ENCODE results near the gene FAM222A.
A peak's percentile ranks its signal among the peaks of the same experiment; 100 is the strongest.

The FAM222A gene

DNA sequence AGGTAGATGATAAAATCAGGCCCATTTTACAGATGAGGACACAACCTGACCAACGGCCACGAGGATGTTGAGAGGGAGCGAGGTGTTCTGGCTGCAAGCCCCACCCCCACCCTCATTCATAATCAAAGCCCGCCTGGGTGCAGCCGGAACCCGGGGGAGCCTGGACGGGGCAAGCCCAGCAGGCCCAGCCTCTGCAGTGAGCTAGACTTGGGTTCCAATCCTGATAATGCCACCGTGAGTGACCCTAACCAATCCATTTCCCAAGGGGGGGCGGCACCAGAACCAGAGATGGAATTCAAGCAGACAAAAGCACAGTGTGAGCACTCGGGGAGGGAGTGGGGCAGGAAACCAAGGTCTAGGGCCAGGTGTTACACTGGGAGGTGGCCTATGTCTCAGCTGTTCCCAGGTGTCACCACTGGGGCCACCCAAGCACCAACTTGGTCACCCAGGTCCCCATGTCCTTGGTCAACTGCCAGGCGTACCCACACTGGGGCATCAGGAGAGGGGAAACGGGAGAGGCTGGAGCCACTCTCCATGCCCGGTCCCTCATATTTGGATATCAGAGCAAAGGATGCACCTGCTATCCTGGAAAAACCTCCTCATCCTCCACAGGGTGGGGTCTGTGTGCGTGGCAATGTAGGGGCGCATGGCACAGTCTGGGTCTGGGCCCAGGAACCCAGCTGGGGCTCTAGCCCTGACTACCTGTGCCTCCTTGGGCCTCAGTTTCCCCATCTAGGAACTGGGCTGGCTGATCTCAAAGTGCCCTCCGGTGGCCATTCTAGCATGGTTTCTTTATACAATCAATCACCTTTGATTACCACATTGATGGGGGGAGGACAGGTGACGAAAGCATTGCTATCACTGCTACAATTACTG, 58.4 kb downstream of the FAM222A start:
- no peak for DNase-seq (ENCODE audit: low read depth in 2 of 2)

DNA sequence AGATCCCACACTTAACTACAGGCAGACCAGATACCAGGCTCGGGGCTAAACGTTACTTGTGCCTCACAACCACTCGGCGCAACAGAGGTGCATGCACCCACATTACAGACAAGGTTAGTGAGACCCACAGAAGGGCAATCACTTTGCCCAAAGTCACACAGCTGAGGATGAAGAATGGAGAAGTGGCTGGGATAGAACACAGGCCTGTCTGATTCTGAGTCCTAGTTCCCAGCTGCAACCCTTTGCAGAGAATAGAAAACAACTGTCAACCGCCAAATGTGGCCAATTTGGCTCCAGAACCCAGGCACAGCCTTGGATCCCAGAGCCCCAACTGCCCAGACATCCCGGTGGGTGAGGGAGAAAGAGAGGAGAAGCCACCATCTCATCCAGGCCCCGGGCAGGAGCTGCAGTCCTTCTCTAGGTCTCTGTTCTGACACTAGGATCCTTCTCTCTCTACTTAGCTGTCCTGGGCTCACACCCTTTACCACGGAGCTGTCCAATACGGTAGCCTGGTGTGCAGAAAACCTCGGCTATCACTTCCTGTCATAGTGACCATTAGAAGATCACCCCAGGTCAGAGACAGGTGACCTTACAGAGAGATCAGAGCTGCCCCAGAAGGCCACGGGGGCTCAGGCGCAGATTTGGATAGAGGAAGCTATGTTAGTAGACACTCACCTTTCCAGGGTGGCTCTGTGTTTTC, 59.1 kb downstream of the FAM222A start:
- DNase-seq (ENCODE audit: low read depth in 2 of 2): no peak

DNA sequence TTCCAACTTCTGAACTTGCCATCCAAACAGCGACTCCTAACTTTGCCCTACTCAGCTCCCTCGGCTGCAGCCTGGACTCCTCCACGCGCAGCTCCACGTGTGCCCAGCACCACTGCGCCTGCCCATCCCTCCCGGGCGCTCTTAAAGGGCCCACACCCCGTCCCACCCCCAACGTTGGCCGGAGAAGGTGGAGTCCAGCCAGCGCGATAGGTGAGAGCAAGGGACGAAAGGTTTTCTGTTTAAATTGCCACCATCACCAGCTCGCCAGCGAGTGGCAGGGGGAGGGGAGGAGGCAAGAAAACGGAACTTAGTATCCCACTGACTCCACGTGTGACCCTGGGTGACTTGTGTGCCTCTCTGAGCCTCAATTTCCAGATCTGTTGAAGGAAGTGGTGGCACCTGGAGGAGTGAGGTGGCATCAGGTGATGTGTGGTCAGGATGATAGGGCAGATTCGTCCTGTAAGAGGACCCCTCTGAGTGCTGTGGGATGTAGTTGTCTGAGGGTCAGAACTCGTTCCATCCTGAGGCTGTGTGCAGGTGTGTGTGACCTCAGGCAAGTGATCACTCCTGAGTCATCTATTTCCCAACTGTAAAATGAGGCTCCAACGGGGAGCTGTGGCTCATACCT, 59.9 kb downstream of the FAM222A start:
- DNase-seq (ENCODE audit: low read depth in 2 of 2): no peak

DNA sequence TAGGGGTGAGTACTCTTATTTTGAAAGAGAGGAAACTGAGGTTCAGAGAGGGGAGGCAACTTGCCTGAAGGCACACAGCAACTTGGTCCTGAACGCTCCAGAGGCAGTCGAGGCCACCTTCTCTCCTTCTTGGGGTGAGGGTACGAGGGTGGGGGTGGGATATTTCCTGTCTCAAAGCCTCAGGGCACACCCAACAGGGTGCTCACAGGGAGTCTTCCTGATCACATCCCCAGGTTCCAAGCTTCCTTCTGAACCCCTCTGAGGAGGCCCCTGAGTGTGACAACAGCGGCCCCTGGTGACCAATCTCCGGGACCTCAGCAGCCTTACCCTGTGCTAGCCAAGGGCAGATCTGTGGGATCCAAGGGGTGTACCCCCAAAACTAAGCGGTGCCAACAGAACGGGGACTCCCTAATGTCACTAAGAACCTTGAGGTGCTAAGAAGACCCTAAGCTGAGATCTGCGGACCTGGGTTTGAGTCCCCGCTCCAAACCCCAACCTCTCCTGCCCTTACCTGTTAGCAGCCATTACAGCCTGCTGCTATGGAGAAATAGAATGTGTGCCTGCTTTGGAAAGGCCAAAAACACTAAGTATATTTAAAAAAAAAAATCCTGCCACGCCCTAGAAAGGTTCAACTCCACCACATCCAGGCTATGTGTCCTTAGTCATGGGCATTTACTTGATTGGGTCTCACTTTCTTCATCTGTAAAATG, 61.7 kb downstream of the FAM222A start:
- DNase-seq (ENCODE audit: low read depth in 2 of 2): peak; percentile 64 to 72

DNA sequence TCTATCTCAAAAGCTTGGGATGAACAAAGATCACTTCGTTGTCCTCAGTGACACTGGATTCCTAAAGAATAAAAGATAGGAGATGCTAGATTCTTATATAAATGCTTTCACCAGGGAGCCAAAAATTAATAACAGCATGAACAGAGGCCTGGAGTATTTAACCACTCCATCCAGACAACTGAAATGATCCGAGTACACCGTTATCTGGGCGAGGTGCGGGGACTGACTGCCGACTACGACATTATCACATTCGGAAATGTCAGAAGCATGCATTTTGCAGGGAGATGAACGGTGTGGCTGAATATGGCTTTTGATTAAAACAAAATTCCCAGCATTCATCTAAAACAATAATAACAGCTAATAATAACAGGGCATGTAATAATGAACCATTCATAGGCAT, 63.0 kb downstream of the FAM222A start:
- DNase-seq (ENCODE audit: low read depth in 2 of 2): no peak

DNA sequence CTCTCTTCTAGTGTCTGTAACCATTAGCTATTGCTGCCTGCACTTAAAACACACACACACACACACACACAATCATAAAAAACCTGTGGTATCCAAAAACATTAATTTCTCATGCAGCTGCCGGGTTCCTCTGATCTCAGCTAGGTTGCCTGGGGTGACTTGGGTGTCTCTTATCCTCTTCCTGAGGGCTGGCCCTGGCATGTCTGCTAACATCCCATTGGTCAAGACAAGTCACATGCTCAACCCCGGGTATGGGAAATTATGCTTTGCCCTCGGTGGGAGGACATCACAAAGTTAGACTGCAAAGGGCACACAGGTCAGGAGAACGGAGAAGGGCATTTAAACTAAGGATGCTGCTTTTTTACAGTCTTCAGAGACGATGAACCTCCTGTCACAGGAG, 63.9 kb downstream of the FAM222A start:
- peak in 1 of 2 donors; percentile 15 for DNase-seq (ENCODE audit: low read depth in 2 of 2)

DNA sequence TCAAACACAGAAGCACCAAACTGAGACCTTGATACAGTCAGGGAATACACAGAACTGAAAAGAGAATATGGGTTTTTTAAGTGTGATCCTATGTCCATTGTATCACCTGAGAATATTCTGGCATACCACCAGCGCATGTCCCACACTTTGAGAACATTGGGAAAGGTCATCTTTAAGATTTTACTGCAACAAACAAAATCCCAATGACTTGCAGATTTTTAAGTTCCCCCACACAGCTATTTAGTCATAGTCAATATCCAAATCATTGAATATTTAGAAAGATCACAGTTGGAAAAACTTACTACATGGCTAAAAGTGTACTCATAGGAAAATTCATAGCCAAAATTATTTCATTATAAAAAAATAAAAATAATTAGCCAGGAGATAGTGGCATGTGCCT, 65.1 kb downstream of the FAM222A start:
- DNase-seq (ENCODE audit: low read depth in 2 of 2): no peak

DNA sequence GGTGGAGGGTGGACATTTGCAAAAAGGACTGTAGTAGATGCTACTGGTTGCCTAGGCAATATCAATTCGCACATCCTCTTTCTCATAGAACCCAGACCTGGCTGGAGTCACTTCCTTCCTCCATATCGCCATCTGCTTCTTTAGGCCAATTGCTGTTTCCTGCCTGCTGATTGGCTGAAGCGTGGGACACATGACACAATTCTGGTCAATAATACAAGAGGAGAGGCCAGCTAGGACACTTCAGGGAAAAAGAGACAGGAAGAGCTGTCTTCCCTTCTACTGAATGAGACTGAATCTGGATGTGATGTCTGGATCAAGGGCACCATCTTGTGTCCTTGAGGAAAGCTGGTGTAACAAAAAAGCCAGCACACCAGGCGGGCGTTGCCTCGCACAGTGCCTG, 65.8 kb downstream of the FAM222A start:
- no peak for DNase-seq (ENCODE audit: low read depth in 2 of 2)

DNA sequence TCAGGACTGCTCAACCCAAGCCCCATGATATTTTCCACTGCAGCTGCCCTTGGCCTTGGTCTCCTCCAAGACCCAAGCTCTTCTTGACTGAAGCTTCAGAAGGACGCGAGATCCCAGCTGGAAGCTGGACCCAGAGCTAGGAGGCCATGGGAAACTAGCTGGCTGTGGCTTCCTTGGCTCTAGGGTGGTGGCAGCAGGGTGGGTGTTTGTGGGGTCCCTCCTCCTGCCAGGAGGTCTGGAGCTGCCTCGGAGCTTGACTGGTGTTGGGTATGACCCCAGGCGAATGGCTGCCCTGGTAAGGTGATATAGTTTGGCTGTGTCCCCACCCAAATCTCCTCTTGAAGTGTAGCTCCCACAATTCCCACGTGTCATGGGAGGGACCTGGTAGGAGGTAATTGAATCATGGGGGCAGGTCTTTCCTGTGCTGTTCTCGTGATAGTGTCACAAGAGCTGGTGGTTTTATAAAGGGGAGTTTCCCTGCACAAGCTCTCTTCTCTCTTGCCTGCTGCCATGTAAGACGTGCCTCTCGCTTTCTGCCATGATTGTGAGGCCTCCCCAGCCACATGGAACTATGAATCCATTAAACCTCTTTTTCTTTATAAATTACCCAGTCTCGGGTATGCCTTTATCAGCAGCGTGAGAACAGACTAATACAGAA, 68.2 kb downstream of the FAM222A start:
- DNase-seq (ENCODE audit: low read depth in 2 of 2): no peak

DNA sequence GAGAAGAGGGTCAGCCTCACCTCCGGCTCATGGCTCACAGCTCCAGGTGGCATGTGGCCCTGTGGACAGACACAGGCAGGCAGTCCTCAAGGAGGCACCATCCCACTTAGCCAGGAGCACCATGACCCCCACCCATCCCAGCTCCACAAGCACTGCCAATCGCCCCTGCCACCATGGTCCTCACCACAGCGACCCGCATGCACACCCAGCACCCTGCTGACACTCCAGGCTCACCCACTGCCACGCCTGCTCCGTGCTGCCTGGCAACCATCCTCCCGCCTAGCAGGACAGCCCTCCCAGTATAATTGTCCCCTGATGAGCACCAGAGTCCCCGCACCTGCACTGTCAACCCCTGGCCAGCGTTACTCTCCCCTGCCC, 68.7 kb downstream of the FAM222A start:
- no peak for DNase-seq (ENCODE audit: low read depth in 2 of 2)

DNA sequence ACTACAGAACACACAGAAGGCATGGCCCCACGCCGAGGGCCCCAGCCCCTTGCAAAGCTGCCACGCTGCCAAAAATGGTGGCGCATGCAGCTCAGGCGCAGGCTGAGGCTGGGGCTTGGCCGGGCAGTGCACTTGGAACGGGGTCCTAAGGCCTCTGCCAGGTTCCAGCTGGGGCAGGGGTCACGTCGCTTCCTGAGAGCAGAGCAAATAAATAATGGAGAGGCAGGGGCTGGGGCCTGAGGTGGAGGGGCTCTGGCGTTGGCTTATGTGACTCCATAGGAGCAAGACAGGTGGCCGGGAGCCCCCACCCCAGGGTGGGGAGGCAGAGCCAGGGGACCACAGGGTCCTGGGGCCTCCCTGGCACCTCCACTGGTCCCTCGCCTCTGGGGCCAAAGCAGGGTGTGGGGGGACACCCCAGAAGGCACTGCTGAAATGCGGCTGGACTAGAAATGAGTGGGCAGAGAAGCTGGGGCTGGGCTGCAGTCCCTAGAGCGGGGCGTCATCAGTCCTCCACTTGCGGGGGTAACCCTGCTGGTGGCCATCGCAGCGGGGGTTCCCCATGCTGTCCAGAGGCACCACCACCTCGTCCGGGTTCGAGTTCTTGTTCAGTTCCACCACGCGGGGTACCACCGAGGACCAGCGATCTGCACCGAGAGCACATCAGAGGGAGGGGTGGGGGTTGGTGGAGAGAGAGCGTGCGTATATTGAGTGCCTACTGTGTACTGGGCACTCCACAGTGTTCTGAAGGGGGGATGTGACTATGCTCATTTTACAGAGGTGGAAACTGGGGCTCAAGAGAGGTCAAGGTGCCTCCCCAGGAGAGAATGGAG, 69.7 kb downstream of the FAM222A start:
- no peak for DNase-seq (ENCODE audit: low read depth in 2 of 2)

DNA sequence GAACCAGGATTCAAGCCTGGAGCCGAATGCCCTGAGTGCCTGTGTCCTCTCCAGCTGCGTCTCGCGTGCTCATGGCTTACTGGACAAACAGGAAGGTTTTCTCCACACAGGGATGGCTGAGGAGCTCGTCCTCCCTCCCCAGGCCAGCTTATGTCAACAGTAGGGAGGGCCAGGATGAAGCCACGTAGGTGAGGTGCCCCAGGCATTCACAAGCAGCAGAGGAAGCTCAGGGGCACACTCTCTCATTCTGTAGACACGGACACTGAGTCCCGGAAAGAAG, 70.3 kb downstream of the FAM222A start:
- no peak for DNase-seq (ENCODE audit: low read depth in 2 of 2)

DNA sequence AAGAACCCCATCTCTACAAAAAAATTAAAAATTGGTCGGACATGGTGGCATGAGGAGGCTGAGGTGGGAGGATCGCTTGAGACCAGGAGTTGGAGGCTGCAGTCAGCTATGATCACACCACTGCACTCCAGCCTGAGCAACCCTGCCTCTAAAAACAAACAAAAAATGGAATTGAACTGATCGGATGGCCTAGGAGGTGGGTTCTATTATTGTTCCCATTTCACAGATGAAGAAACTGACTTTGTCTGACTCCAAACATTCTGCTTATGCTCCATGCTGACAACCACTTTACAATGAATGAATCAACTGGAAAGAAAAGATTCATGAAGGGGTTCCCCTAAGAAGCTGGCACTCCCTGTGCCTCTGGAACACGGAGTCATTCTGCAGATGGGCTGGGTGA, 72.2 kb downstream of the FAM222A start:
- no peak for DNase-seq (ENCODE audit: low read depth in 2 of 2)

DNA sequence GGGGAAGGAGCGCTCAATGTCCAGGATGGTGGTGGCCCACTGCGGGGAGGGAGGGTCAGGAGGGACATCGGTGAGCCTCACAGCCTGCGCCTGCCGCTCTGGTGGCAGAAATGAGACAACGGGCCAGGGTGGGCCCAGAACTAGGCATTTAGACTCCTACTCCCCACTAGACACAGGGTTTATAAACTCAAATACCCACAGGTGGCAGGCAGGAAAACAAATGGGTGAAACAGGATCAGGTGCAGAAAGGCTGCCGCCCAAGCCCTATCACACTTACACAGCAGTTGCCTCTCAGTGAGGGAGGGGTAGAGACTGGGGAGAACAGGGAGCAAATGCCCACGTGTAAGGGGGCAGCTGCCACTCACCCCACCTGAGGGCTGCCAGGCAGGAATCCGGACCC, 73.2 kb downstream of the FAM222A start:
- no peak for DNase-seq (ENCODE audit: low read depth in 2 of 2)

DNA sequence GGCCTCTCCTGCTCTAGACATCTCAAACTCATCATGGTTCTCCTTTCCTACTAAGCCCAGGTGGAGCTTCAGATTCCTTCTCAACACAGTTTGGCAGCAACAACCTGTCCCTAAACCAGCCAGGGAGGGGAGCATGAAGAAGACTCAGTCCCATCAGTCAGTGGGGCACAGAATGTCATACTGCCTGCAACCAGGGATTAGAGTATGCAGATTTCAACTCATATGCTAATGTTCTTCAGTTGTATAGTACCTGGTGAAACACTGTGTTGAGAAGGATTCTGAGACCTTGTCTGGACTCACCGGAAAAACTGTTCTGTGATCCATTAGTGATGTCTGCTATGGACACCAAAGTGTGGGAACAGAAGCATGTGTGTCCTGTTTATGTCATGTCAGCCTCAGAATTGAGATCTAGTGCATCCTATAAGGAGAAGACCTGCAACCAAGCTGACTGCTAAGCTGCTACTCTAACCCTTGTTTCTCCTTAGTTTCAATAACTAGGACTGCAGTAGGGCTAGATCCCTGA, 76.0 kb downstream of the FAM222A start:
- no peak for DNase-seq (ENCODE audit: low read depth in 2 of 2)

DNA sequence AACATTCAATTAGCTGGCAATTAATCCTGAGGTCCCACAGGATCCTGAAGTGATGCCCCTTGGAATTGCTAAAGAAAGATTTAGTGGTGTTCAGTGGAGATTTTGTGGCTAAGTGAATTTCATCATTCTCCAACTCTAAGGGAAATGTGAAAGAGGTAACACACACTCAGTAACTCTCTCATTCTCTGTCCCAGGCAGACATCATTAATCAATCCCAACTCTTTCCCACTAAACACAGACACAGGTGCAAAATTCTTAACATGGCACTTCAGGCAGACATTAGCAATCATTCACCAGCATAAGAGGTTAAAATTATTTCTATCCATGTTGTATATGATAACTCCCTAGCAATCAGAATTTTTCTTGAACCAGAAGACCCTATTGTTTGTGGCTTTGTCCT, 79.4 kb downstream of the FAM222A start:
- DNase-seq (ENCODE audit: low read depth in 2 of 2): no peak

DNA sequence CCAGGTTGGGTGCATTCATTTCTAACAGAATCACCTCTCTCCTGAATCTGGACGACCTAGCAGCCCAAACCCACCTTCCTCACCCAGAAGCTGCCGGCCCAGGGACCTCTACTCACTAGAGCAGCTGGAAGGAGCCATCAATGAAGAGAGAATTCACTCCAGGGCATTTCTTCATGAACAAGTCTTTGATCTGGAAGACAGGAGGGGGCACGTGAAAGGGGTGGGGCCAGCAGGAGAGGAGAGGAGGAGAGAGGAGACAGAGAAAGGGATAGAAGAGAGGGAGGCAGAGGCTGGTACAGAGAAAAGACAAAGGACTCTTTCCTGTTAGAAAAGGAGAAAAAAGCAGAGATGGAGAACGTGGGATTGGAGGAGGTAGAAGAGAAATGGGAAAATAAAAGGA, 79.8 kb downstream of the FAM222A start:
- no peak for DNase-seq (ENCODE audit: low read depth in 2 of 2)

DNA sequence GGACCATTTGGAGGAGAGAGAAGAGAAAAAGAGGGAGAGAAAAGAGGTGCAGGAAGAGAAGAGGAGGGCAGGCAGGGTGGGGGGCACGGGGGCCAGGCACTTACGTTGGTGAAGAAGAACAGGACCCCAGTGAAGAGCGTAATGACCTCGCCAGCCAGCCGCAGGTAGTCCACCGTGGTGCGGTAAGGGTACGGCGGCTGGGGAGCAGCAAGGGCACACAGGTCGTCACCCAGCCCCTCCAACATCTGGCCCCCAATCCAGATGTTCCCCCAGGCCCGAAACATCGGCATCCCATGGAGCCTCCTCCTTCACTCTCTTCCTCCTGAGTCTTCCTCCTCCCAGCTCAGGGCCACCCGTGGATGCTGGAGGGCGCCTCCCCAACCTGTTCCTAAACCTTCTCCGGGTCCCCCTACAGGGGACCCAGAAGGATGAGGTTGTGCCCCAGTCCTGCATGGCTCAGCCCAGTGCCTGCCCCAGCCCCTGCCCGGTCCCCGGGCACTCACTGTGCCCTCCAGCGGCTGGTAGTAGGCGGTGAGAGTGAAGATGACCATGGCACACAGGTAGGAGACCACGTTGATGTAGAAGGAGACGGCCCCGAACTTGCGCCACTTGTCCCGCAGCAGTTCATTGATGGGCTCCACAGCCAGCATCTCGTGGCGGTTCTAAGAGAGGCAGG, 80.3 kb downstream of the FAM222A start:
- no peak for DNase-seq (ENCODE audit: low read depth in 2 of 2)

DNA sequence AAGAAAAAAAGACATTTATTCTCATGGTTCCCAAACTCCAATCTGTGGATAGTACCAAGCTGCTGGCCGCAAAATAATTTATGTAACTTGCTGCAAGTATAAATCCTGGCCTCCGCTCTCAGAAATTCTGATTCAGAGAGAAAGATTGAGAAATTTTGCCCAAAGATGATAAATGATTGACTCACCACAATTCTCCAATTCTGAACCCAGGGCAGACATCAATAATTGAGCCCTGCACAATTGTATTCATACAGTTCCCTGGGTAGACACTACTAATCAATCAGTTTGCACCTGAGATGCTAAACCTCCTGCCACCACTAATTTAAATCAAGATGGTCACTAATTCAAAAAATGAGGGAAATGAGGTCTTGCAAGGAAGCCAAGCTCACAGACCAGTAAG, 81.4 kb downstream of the FAM222A start:
- no peak for DNase-seq (ENCODE audit: low read depth in 2 of 2)

DNA sequence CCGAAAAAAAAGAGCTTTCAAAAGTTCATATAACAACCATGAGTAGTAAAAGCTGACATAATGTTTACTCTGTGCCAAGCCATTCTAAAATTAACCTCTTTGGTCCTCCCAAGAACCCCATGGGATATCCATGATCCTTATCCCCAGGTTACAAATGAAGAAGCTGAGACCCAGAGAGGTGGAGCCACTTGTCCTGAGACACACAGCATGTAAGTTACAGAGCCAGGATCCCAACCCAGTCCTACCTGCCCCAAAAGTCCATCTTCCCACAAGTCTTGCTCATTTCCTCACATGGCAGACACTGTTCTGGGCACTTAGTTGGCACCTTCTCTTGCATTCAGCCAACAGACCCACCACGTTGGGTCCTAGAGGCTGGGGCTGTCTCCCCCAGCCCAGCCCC, 82.4 kb downstream of the FAM222A start:
- no peak for DNase-seq (ENCODE audit: low read depth in 2 of 2)

Data from stimulated activated CD4-positive, alpha-beta T cell treated with anti-CD3 and anti-CD28 coated beads, Interleukin-4, amount 100 ng/mL, for 48 hours (primary cell).